HG03139 (cell line): Measurements from ENCODE around the gene CD101.

ENCODE experiments used
- ATAC-seq: cut with Tn5 transposase; IDR thresholded peaks from one replicate; pipeline ENCODE4 v1.9.1; 2021; ENCODE audit not compliant: unreplicated experiment

The CD101 gene

DNA sequence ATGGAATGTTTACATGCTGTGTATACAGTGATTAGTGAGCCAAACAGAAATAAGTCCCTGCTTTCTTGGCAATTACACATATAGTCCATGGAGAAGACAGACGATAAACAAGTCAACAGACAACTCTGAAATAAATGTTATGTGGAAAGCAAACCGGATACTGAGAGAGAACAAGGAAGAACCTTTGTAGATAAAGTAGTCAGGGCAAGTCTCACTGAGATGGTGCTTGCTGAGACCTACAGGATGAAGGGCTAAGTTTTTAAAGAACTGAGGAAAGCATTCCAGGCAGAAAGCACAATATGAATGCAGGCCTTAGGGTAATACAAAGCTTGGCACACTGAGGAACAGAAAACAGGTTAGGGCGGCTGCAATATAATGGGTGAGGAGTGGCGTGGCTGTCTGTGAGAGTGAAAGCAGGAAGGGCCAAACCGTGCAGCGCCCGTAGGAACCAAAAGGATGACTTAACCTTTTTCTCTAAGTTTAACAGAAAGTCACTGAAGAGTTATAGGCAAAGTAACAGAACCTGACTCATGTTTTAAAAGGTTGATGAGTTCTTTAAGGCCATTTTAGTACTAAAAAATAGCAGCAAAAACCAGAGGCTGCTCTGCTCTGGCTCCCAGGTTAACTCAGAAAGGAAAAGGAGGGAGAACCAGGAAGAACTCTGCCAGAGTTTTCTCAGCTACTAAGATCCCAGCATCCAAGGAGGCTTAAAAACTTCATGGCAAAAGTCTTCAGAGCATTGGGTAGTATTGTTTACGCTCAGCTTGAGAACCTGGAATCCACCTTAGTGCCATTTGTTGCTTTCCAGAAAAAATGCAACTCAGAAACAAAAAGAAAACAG, 49.9 kb downstream of the CD101 start:
- peak; percentile 80 for ATAC-seq

DNA sequence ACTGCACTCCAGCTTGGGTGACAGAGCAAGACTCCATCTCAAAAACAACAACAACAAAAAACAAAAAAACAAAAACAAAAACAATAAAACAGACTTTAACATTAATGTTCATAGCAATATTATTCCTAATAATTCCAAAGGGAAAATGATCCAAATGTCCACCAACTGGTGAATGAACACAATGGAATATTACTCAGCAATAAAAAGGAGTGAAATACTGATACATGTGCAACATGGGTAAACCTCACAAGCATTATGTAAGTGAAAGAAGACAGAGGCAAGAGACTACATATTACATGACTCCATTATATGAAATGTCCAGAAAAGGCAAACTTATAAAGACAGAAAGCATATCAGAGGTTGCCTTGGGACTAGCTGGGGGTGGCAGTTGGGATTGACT, 52.5 kb downstream of the CD101 start:
- ATAC-seq = no peak

DNA sequence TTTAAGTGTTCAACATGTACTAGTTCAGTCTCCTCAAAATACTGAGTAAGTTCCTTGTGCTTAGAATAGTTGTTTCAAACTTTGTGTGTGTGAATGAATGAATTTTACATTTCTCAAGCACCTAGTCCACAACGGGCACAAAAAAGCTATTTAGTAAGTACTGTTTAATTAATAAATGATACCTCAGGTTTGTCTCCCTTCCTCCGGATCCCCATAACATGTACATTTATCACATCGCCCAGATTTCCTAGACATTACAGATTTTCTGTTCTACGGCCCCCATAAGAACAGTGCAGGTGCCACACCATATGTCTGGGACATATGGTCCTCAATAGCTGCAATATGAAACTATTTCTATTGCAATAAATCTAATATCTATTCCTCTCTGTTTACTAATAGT, 57.2 kb downstream of the CD101 start:
- ATAC-seq = no peak

DNA sequence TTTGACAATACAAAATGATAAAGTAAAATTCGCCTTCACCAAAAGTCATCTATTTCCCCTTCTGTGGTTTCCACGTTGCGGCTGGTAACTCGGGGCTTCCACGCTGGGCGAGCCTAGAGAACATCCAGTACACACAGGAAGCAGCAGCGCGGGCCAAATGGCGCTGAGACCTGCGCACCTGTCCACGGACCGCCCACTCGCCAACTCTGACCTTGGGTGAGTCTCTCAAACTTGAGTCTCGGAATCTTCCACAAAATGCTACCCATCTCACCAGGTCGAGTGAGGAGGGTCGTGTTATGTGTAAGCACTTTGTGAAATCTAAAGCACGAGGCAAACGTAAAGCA, 57.7 kb downstream of the CD101 start:
- ATAC-seq = peak; percentile 29

DNA sequence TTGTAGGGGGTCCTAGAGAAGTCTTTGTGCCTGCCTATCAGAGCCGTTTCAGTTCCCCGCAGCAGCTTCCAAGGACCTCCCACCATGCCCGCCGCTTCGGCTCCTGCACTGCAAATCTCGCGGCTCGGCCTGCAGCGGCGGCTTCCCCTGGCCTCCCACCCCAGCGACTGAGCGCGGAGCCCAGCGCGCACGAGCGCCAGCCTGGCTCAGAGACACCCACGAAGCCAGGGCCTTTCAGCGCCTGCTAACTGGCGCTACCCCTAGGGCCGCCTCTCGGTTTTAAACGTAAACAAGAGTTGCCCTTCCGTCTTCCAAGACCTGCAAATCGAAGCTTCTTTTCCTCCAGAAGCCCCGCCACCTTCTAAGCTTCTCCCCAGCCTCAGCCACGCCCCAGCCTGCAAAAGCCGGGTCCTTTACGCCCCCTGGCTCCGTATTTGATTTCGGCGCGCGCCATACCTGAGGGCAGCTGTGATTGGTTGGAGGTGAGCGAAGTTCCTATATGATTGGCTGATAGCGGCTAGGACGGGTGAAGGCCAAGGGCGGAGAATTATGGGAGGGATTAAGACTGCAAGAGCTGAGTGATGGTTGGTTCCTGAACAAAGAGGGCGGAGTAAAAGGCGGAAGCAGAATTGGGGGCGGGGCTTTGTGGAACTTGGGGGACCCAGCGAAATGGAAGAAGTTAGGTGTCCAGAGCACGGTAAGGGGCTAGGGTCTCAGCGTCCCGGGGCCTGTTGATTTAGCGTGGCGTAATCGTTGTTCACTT, 58.3 kb downstream of the CD101 start, which contains the start of gene TTF2:
Gene TTF2 (plus strand): TSS at position 649 of the 763 bp plus-strand sequence. CDS start 21 bp downstream, at position 670.
- ATAC-seq = peak; percentile 95

DNA sequence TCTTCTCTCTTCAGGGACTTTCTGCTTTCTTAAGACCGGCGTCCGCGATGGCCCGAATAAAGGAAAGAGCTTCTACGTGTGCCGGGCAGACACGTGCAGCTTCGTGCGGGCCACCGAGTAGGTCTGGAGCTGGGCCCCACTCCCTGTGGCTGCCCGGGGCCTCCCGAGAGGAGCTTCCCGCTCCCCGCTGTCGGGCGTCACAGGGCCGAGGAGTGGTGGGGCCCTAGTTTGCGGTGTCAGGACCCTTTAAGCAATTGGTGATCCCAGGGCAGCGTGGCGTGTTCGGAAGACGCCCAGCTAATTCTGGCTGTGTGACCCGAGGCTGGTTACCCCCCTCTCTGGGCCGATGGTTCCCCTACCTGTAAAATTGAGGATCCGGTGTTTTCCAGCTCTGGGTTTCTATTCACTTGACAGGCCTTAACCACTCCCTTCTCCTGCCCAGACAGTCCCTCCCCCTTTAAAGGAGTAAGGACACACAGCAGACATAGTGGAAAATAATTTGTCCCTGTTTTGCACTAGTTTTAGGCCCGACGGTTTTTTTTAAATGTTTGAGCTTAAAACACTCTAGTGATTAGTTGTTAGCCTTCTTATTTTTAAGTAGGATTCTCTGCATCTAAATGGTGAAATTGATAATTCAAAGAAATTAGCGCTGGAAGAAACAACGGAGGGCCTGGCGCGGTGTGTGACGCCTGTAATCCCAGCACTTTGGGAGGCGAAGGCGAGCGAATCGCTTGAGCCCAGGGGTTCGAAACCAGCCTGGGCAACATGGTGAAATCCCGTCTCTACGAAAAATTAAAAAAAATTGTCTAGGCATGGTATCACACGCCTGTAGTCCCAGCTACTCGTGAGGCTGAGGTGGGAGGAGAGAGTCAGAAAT, 59.1 kb downstream of the CD101 start:
- peak; percentile 2 for ATAC-seq

DNA sequence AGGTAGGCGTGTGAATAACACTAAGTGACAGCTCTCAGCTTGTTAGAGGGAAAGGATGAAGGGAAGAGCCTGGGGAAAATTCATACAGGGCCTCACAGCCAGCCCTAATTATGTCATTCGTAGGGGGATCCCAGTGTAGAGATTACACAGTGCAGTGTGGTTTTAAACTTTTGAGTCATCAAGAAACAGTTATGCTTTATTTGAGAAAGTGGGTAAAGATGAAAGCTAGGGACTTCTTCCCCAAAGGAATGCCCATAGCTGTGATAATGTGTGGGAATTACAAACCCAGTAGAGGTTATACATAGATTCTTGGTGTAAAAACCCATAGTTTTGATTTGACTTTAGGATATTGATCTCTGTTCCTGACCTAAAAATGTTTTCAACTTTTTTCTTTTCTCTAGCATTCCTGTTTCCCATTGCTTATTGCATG, 60.4 kb downstream of the CD101 start:
- no peak for ATAC-seq

DNA sequence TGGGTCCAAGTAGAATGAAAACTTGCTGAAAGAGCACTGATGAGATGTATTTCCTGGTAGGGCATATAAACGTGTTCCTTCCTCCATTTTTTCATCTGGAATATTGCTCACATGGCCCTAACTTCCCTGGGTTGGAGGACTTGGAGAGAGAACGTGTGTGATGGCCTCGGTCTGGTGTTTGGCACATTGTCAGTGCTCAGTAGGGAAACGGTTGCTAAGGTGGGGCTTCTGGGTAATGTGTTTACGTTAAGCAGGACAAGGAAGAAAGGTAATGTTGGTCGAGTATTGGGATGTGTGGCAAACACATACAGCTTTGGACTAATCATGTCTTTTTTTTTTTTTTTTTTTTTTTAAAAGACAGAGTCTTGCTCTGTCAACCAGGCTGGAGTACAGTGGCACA, 64.8 kb downstream of the CD101 start:
- no peak for ATAC-seq

DNA sequence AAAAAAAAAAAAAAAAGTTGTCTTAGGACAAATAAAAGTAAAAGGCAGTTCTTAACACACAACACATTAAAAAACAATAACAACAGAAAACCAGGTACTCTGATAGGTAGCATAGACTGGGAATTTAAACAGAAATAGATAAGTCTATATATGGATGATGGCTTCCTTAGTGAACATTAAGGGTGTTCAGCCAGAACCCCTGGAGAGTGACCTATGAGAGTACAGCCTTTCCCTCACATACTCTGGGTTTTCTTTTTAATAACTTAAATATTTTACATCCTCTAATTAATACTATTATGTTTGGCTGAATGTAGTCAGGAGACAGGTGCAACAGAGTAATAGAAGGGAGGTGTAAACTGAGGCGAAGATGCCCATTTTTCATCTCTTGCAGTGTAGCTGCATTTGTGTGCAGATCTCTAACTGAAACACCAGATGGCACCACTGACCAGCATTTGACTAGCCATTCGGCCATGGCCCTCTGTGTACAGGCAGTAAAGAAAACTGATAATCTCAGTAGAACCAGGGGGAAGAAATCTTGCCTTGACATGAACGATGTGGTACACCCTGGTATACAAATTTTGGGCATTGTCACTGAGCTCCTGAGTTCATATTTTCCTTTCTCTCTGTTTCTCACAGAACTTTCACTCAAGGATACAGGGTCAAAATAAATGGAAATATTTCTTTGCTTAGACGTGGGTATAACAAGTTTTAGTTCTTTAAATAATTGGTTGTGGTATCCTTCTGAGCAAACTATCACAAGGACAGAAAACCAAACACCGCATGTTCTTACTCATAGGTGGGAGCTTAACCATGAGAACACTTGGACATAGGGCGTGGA, 66.2 kb downstream of the CD101 start:
- ATAC-seq = no peak

DNA sequence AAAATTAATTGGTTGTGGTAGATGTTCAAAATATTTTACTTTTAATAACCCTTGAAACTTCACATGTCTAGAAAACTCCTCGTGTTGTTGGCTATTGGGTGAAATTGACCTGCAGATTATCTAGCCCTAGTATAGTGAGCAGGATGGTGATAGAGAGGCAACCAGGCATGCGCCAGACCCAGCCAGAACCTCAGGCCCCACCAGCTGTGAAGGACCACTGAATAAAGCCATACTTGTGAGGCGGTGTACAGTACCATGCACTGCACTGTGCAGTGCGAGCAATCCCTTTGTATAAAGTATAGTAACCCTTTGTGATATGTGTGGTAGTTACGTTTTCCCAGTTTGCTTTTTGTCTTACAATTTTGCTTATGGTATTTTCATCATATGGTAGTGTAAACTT, 67.0 kb downstream of the CD101 start:
- ATAC-seq = no peak

DNA sequence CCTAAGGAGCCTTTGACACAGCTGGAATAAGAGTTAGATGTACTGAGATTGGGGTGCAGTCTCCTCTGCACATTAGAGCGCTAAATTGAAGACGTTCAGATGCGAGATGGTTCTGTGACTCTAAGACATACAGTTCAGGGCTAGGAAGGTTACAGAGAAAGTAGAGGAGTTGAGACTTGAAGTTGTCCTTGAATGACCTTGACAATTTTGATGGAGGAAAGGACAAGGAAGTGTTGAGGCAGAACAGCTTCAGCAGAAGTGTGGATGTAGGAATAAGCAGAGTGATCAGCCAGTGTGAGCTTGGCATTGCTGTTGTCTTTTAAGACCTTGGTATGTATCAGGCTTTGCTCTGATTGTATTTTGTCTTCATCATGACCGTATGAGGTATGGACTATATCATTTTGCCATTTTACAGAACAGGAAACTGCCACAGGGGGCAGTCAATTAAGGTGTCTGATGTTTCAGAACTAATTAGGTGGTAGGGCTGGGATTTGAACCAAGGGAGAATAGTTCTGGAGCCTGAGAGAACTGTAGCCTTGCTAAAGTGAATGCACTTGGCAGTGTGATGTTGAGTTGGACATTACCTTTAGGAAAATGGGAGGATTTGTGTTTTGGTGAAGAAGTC, 67.8 kb downstream of the CD101 start:
- ATAC-seq = no peak

DNA sequence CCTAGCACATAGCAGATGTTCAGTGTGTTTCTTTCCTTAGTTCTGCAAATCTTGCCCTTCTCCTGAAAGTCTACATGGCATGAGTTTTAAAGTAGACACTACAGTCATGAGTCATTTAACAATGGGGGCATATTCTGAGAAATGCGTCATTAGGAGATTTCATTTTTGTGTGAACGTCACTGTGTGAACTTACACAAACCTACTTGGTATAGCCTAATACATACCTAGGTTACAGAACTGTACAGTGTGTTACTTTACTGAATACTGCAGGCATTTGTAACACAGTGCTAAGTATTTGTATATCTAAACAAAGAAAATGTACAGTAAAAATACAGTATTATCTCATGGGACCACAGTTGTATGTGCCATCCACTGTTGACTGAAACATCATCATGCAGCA, 68.6 kb downstream of the CD101 start:
- ATAC-seq = no peak

DNA sequence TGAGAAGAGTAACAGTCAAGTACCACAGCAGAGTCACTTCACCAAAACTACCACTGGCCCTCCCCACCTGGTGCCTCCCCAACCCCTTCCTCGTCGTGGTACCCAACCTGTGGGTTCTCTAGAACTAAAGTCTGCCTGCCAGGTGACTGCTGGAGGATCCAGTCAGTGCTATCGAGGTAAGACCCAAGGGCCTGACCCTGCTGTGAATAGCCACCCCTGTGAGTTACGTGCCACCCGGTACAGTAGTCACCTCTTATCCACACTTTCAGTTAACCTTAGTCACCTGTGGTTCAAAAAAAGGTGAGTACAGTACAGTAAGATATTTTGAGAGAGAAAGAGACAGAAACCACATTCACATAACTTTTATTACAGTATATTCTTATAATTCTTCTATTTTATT, 75.1 kb downstream of the CD101 start:
- no peak for ATAC-seq

DNA sequence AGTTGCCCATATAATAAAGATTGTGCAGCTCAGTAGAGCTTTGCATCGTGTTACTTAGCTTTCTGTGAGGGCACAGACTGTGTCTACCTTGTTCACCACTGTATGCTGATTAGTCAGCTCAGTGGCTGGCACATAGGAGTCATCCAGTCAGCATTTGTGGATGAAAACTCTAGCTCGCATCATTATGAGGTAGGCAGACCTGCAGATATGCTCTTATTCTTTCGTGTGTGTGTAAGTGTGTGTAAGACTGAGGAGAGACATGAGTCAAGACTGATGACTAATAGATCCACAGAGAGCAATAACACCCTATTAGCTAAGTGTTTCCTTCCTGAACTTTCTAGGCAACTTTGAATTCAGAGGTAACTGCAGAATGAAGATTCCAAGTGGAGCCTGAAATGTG, 75.7 kb downstream of the CD101 start:
- no peak for ATAC-seq

DNA sequence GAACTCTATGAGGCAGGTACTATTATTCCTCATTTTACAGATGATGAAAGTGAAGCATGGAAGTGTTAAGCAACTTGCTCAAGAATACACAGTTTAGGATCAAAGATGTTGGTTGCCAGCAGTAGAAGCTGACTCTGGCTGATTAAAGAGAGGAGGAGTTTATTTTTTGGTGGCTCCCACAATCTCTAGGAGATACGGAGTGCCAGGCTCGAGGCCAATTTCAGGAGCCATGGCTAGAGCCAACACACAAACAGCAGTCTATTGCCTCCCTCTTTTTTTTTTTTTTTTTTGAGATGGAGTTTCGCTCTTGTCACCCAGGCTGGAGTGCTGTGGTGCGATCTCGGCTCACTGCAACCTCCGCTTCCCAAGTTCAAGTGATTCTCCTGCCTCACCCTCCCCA, 78.2 kb downstream of the CD101 start:
- ATAC-seq = no peak

DNA sequence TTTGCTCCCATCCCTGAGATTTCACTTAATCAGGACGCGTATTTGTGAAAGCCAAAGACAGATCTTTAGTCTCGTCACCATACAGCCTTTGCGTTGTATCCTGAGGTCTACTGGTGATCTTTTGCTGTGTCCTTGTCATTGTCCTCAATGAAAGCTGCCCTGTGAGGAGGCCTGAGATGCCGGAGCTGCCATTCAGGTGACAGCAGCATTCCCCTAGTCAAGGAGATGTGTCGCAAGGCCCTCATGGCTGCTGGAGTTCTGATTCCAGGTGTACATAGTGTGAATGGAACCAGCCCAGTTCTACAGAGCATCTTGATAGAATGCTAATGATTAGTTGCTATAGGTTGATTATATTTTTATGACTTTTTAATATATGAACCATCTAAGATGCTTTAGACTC, 82.7 kb downstream of the CD101 start:
- ATAC-seq = no peak
